GM12878 (cell line): ENCODE data around the gene SLC6A9. TPM values are rescaled to one million over a fixed set of nuclear protein-coding genes. Genes with fewer than 3 reads are reported as not detected.

Source experiments
- ATAC-seq: fragments of 200-7000 bp; cut with Tn5 transposase; 3 replicates; pipeline ENCODE4 v1.9.1; 2020; ENCODE audit warnings: mild to moderate bottlenecking, moderate library complexity
- BruUV-seq: library from RNA; stranded (reverse); fragments of 400-500 nt; replicated peaks from 2 replicates; lab custom pipeline; 2021; lab: Mats Ljungman, UMichigan
- CTCF ChIA-PET: fragments of 300-600 bp; sonication (Branson Sonifier 250); formaldehyde crosslinking; extraction: SDS; loops from one replicate; lab custom pipeline; 2021; ENCODE audit warnings: inconsistent platforms; lab: Yijun Ruan, JAX
- POLR2A ChIA-PET: fragments of 350-600 bp; formaldehyde crosslinking; extraction: SDS; loops from one replicate; lab custom pipeline; 2021; ENCODE audit warnings: inconsistent platforms; lab: Charles Lee
- RAD21 ChIA-PET: fragments of 300-600 bp; sonication (Branson Sonifier 250); formaldehyde crosslinking; loops from one replicate; lab custom pipeline; 2023; ENCODE audit warnings: antibody characterized with exemption; ENCODE audit not compliant: unreplicated experiment; lab: Charles Lee
- SMC1A ChIA-PET: fragments of 300-600 bp; sonication (Branson Sonifier 250); formaldehyde crosslinking; loops from one replicate; lab custom pipeline; 2023; ENCODE audit not compliant: unreplicated experiment, uncharacterized antibody; lab: Charles Lee
- DNase-seq: peaks from one replicate; pipeline ENCODE4 v3.0.0-alpha.2; 2011; ENCODE audit warnings: low read depth, low spot score
- FAIRE-seq: peaks from 3 replicates; lab custom pipeline; 2011; peaks lifted over from hg19 to GRCh38; lab: Jason Lieb, UNC
- H2AFZ ChIP-seq: 2 replicates; pipeline ENCODE4 v1.6.0; 2011; ENCODE audit warnings: low read depth, low read length, control low read depth; ENCODE audit not compliant: control insufficient read depth
- H3K27ac ChIP-seq: 2 replicates; pipeline ENCODE4 v1.5.1; 2011; ENCODE audit warnings: control low read depth; ENCODE audit not compliant: control insufficient read depth, insufficient read depth
- H3K27me3 ChIP-seq, 2 experiments: replicated peaks in 1 of 2; 2 replicates each; pipeline versions ENCODE4 v1.6.0 to v1.6.1; 2011; ENCODE audit warnings: low read length in 1 of 2; ENCODE audit not compliant: control insufficient read depth in 2 of 2, insufficient read depth in 2 of 2
- H3K36me3 ChIP-seq, 2 experiments: 2 replicates each; pipeline ENCODE4 v1.5.1; 2011; ENCODE audit warnings: low read length in 1 of 2; ENCODE audit not compliant: control insufficient read depth in 2 of 2, insufficient read depth in 2 of 2
- H3K4me1 ChIP-seq: 2 replicates; pipeline ENCODE4 v1.6.1; 2011; ENCODE audit warnings: mild to moderate bottlenecking, low read length, moderate library complexity, mixed read lengths; ENCODE audit not compliant: control insufficient read depth, insufficient read depth
- H3K4me2 ChIP-seq: 2 replicates; pipeline ENCODE4 v1.6.0; 2011; ENCODE audit warnings: control low read depth; ENCODE audit not compliant: control insufficient read depth, insufficient read depth
- H3K4me3 ChIP-seq: fragments of 200-600 bp; sonication (generic); 2 replicates; pipeline ENCODE4 v1.5.1; 2016
- H3K79me2 ChIP-seq: 2 replicates; pipeline ENCODE4 v1.6.0; 2011; ENCODE audit warnings: low read length; ENCODE audit not compliant: control insufficient read depth, insufficient read depth
- H3K9ac ChIP-seq: 2 replicates; pipeline ENCODE4 v1.8.0; 2011; ENCODE audit warnings: low read length, control low read depth, mixed read lengths; ENCODE audit not compliant: control insufficient read depth, insufficient read depth
- H3K9me3 ChIP-seq: replicated peaks from 3 replicates; pipeline ENCODE4 v1.5.1; 2011; ENCODE audit warnings: mild to moderate bottlenecking, low read length; ENCODE audit not compliant: control insufficient read depth, insufficient read depth
- H4K20me1 ChIP-seq: 2 replicates; pipeline ENCODE4 v1.6.0; 2011; ENCODE audit not compliant: control insufficient read depth, insufficient read depth
- ASH2L ChIP-seq: fragments of 300-600, 200-600 bp; sonication (generic); IDR thresholded peaks from 2 replicates; pipeline ENCODE4 v1.6.1; 2017; ENCODE audit warnings: low read depth, mild to moderate bottlenecking, borderline replicate concordance
- CHD1 ChIP-seq: IDR thresholded peaks from 2 replicates; pipeline ENCODE4 v1.6.1; 2012; ENCODE audit warnings: low read depth, low read length, improper control_type of control experiment
- CREB1 ChIP-seq: IDR thresholded peaks from 2 replicates; pipeline ENCODE4 v1.6.1; 2012; ENCODE audit warnings: low read depth, mild to moderate bottlenecking, inconsistent platforms
- ZSCAN29 ChIP-seq: fragments of 450-650 bp; IDR thresholded peaks from 2 replicates; pipeline ENCODE4 v1.6.1; 2017; ENCODE audit warnings: mild to moderate bottlenecking, moderate library complexity
- WGBS: methylation state at CpG from one replicate; pipeline ENCODE4 v1.1.6; 2016; ENCODE audit warnings: low lambda C conversion rate; ENCODE audit not compliant: insufficient replicate concordance, insufficient coverage; ENCODE audit errors: missing lambda C conversion rate; 5-methylcytosine and 5-hydroxymethylcytosine counted together
- in situ Hi-C: fragments of 300-500 bp; cut with MboI; formaldehyde crosslinking; loops from 9 replicates; pipeline ENCODE4 v1.14.3; 2018; ENCODE audit warnings: mixed read lengths
- intact Hi-C: fragments of 100-400 bp; cut with micrococcal nuclease; formaldehyde crosslinking; loops from one replicate; pipeline ENCODE4 v1.14.2; 2022; ENCODE audit not compliant: unreplicated experiment
- polyA plus RNA-seq, 11 experiments: library from polyadenylated mRNA; depleted of rRNA in 4 of 11; unstranded in 6 of 11; stranded (reverse) in 5 of 11; fragments of >200 nt; fragmentation: Nextera tagmentation in 4 of 11; fragmentation: Illumina TruSeq in 1 of 11; extraction: Ambion mirVana in 4 of 11; extraction: Trizol in 1 of 11; gene quantifications; 1 replicate in 1 of 11; 2 replicates in 10 of 11; pipeline versions ENCODE4 v1.2.1 to v1.2.3, GENCODE V29; 2011 to 2016; ENCODE audit warnings: inconsistent platforms in 2 of 11, missing spikeins in 2 of 11, low read depth in 1 of 11
- total RNA-seq, 4 experiments: library from RNA; depleted of rRNA in 3 of 4; stranded (reverse); fragments of >200 nt in 3 of 4; fragmentation: Illumina TruSeq in 1 of 4; extraction: Trizol in 1 of 4; gene quantifications; 2 replicates each; pipeline versions ENCODE4 v1.2.1 to v1.2.3, GENCODE V29; 2013 to 2021
- TF ChIP-seq, protein P1 (sequence below): fragments of 450-650 bp; IDR thresholded peaks from 2 replicates; pipeline ENCODE4 v1.6.1; 2017; ENCODE audit warnings: mild to moderate bottlenecking, moderate library complexity
- TF ChIP-seq, protein P2 (sequence below): IDR thresholded peaks from 2 replicates; pipeline ENCODE4 v1.6.1; 2012; ENCODE audit warnings: low read depth, low read length, improper control_type of control experiment

SLC6A9 gene
- total and polyA plus RNA-seq, 10 of the 15 experiments (the other 5 are each of a cell fraction or from before 2014, with no cell fraction given): 0.02 to 2.0 (median 0.63) TPM

DNA sequence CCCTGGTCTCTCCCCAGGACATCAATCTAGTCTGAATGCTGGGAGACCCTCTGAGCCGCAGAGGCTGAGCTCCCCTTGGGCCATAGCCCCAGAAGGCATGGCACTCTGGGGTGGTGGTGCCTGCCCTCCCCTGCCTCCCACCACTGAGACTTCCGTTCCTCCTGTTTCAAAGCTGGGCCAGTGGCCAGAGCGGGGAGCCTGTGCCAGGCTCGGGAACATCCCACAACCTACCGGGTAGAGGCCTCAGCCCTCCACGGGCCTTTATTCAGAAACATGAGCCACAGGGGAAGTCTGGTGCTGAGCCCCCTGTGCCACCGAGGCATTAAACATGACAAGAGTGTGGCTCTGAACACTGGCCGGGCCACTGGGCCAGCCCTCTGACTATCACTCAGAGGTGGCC is 31.8 kb downstream of the SLC6A9 start:
- Histone ChIP-seq H3K9ac (no peak overlapping the region), H3K4me3 (no peak overlapping the region), H3K4me2 (no peak overlapping the region), H3K27ac (no peak overlapping the region), H3K36me3 (no peaks in the 10 kb centered on the region), H3K79me2 (no peaks in the 10 kb centered on the region), H4K20me1 (no peaks in the 10 kb centered on the region), H3K4me1 (no peaks in the 10 kb centered on the region), H2AFZ (no peak overlapping the region), H3K27me3 (no peaks in the 10 kb centered on the region), H3K9me3 (no peaks in the 10 kb centered on the region)
- DNase-seq (no peak), ATAC-seq (no peak), FAIRE-seq (no peak)
- no TSS peak for BruUV-seq
- in situ Hi-C loops (no loop called here), intact Hi-C loops (no loop called here)
- CTCF ChIA-PET: interaction anchor here (1.5 to 9.6 kb wide), 2 partner anchors 35 to 48 kb away, joined by 5 to 167 read pairs; partner anchors contain the start of gene SLC6A9
- POLR2A ChIA-PET: no interaction called here
- SMC1A ChIA-PET: no interaction called here
- WGBS: 30% methylated on average over 8 of the region's 8 CpGs
- RAD21 ChIA-PET: no interaction called here
- TF ChIP-seq, protein P1, sequence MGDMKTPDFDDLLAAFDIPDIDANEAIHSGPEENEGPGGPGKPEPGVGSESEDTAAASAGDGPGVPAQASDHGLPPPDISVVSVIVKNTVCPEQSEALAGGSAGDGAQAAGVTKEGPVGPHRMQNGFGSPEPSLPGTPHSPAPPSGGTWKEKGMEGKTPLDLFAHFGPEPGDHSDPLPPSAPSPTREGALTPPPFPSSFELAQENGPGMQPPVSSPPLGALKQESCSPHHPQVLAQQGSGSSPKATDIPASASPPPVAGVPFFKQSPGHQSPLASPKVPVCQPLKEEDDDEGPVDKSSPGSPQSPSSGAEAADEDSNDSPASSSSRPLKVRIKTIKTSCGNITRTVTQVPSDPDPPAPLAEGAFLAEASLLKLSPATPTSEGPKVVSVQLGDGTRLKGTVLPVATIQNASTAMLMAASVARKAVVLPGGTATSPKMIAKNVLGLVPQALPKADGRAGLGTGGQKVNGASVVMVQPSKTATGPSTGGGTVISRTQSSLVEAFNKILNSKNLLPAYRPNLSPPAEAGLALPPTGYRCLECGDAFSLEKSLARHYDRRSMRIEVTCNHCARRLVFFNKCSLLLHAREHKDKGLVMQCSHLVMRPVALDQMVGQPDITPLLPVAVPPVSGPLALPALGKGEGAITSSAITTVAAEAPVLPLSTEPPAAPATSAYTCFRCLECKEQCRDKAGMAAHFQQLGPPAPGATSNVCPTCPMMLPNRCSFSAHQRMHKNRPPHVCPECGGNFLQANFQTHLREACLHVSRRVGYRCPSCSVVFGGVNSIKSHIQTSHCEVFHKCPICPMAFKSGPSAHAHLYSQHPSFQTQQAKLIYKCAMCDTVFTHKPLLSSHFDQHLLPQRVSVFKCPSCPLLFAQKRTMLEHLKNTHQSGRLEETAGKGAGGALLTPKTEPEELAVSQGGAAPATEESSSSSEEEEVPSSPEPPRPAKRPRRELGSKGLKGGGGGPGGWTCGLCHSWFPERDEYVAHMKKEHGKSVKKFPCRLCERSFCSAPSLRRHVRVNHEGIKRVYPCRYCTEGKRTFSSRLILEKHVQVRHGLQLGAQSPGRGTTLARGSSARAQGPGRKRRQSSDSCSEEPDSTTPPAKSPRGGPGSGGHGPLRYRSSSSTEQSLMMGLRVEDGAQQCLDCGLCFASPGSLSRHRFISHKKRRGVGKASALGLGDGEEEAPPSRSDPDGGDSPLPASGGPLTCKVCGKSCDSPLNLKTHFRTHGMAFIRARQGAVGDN: no peak

DNA sequence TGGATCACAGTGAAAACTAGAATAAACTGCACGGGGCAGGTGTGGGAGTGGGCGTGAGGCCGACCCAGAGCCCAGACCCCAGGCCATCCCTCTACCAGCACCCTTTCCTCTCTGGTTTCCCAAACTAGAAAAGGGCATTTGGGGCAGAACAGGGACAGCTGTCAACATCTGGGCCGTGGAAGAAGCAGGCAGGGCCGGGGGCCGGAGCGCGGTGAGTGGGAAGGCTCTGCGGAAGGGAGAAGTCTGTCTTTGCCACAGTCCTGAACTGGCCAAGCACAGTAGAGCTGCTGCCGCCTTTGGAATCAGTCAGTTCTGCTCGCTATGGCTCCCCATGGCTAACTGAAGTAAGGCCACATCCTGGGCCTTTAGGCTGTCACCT is 33.3 kb downstream of the SLC6A9 start:
- Histone ChIP-seq H4K20me1 (no peaks in the 10 kb centered on the region), H2AFZ (no peak overlapping the region), H3K79me2 (no peaks in the 10 kb centered on the region), H3K4me3 (no peak overlapping the region), H3K27me3 (no peaks in the 10 kb centered on the region), H3K9ac (no peak overlapping the region)
- FAIRE-seq: no peak
- in situ Hi-C loops: no loop called here
- ChIA-PET SMC1A (no interaction called here), CTCF (no interaction called here)
- DNase-seq: no peak
- ATAC-seq: no peak
- TF ChIP-seq ASH2L: no peak
- TF ChIP-seq CHD1: no peak
- TF ChIP-seq, protein P2, sequence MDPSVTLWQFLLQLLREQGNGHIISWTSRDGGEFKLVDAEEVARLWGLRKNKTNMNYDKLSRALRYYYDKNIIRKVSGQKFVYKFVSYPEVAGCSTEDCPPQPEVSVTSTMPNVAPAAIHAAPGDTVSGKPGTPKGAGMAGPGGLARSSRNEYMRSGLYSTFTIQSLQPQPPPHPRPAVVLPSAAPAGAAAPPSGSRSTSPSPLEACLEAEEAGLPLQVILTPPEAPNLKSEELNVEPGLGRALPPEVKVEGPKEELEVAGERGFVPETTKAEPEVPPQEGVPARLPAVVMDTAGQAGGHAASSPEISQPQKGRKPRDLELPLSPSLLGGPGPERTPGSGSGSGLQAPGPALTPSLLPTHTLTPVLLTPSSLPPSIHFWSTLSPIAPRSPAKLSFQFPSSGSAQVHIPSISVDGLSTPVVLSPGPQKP: no peak
- TF ChIP-seq ZSCAN29: no peak
- TF ChIP-seq CREB1: no peak
- TF ChIP-seq, all 136 proteins: peak for 0
- Histone ChIP-seq H3K27ac (no peak overlapping the region), H3K4me1 (peaks cover 4% of the 10 kb centered on the region; the same call in 1 of the 2 replicates), H3K36me3 (no peaks in the 10 kb centered on the region), H3K9me3 (no peaks in the 10 kb centered on the region), H3K4me2 (no peak overlapping the region)
- ChIA-PET RAD21 (no interaction called here), POLR2A (interaction anchor here (0.7 kb wide), 1 partner anchor 47 kb away, joined by 3 read pairs; no protein-coding TSS in a partner anchor)
- intact Hi-C loops: no loop called here
- BruUV-seq: no TSS peak
- WGBS: 62% methylated on average over 11 of the region's 11 CpGs
